UCSD-AML1 (cell line): Measurements from ENCODE around the gene PRKCZ.
"Not testable (repeated sequence)": the region's sequence is repeated elsewhere in the genome, so short reads cannot be mapped to it uniquely, and the experiment has no call there.

Experiments
- DNase-seq: peaks from one replicate; lab custom pipeline; 2025; ENCODE audit not compliant: unreplicated experiment; lab: John Stamatoyannopoulos, UW

Gene PRKCZ

DNA sequence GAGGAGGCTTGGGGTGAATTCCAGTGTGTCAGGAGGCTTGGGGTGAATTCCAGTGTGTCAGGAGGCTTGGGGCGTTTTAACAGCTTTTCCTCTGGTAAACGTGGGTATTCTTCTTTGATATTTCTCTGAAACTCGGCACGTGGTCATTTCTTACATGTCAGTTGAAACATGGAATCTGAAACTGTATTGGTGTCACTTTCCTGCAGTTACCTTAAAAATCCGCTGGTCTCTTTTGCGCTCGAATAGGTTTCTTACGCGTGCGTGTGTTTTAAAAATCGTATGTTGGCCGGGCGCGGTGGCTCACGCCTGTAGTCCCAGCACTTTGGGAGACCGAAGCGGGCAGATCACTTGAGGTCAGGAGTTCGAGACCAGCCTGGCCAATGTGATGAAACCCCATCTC lies 33.5 kb downstream of the PRKCZ start:
- no peak for DNase-seq

DNA sequence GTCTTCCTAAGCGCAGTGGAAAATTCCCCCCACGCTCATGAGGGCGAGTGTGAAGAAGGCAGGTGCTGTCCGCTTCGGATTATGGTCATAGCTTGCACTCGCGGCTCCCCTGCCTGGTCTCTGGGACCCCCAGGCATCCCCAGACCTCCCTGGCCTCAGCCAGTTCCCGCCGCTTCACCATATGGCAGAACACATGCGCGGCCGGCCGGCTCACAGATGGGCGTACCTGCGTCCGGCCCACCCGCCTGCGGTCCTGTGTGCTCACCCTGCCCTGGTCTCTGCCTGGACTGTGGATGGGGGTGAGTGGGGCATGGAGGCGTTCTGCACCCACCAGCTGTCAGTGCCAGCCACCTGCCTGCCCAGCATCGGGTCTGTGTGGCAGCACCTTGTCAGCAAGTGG lies 34.1 kb downstream of the PRKCZ start:
- no peak for DNase-seq

DNA sequence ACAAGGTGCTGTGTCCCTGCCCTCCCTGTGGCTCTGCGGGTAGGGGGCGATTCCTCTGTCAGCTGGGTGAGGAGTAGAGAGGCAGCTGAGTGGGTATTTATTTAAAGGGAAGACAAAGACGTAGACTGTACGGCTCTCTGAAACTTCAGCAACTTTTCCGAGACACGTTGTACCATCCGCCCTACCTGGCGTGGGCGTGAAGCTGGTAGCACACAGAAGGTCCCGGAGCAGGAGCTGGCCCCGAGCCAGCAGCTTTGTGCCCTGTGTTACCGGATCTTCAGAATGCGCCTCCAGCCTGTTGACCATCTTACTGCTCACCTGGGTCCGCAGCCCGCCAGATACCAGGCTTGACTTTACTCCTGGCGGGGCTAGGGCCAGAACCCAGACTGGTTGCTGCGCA lies 34.9 kb downstream of the PRKCZ start:
- no peak for DNase-seq

DNA sequence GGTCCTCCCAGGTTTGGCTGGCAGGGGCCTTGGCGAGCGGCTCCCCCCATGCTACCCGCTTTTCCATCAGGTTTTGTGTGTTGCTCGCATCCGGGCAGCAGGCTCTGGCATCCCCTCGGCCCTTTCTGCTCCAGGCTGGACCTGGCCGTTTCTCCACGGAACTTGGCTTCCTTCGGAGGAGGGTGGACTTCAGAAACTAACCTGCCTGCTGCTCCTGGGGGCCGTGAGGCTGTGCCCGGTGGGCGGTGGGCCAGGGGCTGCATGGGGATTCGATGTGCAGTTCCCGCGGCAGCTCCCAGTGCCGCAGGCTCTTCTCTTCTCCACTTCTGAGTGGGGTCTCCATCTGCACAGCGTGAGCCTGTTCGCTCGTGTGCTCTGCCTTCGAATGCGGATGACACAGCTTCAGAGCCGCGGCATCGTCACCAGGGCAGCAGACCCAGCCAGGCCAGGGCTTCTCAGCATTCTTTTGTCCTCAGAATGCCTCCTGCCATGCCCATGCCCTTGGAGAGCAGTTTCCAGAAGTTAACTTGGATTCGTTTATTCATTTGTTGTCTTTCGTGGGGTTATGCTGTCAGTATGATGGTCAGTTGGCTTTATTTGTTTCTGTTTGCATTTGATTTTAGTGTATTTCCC lies 36.4 kb downstream of the PRKCZ start:
- no peak for DNase-seq

DNA sequence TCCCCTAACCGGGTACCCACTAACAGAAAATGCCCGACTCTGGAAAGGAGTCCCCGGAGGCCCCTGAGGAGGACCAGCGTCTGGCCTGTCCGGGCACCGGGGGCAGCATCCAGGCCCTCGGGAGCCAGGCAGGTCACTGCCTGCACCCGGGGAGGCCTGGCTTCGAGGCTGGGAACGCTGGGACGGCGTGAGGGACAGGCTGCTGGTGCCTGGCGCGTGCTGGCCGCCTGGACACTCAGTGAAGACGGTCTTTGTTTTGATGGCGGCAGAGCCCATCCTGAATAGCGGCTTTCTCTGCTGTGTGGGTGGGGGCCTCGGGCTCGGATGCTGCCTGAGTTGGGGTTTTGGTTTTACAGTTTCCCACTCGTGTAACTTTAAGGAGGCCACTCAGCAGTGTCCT lies 37.6 kb downstream of the PRKCZ start:
- DNase-seq: no peak

DNA sequence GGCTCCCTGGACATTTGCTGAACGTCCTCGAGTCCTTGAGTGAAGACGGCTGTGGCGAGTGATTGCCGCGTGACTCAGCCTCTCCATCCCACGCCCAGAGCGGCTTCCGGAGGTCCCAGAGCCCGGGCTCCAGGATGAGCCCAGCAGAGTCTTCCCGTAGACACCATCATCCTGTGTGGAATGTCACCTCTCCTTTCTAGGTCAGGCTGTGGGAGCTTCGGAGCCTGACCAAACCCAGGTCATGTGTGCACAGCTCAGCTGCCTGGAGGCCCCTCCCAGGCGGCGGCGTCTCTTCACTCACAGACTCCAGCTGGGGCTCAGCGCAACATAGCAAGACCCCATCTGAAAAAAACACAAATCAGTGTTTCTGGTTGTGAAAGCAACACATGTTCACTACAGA lies 38.2 kb downstream of the PRKCZ start:
- no peak for DNase-seq

DNA sequence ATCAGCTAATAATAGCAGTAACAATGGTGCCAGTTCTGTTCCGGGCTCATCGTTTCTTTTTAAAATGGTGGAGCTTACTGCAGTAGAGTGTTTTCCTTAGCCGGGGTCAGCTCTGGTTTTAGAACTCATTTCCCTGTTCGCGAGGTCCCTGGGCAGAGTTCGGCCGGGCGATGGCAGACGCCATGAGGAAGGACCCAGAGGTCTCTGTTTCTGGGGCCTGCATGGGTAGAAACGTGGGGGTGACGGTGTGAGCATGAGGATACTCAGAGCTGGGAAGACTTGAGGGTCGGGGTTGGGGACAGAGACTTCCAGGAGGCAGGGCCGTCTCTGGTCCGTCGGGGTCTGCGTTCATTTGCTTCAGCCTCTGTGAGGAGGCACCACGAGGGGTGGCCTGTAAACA lies 38.8 kb downstream of the PRKCZ start:
- DNase-seq: no peak

DNA sequence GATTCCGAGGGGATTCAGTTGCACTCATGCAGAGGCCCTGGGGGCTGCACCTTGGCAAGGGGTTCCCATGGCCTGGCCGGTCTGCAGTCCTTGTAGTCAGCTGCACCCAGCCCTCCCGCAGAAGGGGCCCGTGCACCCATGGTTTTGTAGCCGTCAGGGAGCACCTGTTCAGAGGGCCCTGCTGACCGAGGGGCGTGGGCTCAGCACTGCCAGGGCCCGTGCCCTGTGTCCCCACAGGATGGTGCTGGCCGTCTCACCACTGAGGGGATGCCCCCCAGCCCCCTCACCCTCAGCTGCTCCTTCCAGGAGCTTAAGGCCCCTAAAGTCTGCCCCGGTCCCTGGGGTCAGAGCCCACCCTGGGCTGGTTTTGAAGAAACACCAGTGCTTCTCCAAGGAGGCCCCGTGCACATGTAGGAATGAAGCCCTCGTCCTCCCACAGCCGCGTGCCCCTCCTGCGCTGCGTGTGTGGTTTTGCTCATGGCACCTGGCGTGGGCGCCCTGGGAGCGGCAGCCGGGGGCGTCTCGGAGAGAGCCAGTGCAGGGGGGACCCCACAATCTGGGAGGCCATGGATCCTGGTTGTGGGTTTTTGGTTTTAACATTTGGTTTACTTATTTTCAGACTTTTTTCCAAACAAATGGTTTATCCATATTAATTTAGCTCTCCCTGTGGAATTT lies 40.1 kb downstream of the PRKCZ start:
- DNase-seq: no peak

DNA sequence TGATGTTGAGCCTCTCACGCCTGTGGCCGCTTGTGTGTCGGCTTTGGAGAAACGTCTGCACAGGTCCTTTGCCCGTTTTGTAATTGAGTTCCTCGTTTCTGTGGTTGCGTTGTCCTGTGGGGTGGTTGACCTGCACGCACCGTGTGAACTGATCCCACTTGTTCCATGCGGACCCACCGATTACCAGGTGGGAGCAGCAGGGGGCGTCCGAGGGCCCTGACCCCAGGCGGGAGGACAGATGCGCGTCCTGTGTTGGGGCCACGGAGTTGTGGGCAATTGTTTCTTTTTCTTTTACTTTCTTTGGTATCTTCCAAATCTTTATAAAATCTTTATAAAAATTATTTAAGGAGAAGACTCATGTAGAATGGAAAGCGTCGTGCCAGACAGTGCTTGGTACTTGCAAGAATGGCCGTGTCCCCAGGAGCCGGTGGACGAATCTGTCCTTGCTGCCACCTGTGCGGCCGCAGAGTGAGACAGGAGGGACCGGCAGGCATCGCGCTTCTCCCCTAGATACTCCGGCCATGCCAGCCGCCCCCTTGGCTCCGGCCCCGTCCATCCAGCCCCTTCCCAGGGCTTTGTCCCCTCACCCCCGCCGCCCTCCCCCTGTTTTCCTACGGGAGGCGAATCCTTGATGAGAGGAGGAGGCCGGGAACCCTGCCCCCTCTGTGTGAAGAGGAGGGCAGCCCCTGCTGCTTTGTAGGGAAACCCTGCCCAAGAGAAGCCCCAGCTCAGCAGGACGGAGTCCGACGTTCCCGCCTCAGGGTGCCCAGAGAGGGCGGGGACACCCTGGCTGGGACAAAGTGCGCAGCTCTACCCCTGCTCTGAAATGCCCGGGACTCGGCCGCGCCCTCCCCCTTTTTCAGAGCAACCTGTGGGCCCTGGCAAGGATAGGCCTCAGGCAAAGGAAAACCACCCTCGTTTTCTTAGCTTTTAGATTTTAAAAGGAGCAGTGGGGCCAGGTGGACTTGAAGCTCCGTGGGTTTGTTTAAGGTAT lies 41.7 kb downstream of the PRKCZ start:
- no peak for DNase-seq

DNA sequence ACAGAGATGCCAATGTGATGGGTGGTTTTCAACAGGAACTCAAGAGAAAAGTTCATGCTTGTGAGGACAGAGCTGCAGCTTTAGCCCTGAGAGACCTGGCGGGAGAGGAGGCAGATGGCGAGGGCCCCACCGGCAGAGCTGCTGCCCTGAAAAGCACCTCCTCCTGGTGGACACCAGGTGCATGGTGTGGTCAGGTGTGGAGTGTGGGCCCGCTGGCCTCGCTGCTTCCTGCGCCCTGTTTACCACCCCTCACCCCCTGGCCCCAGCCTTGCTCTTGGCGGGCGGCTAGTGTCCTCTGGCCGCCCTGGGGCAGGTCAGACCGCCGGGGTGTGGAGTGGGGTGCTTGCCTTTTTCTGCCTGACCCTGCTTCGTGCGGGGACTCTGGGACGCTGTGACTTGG lies 42.8 kb downstream of the PRKCZ start:
- DNase-seq: no peak

DNA sequence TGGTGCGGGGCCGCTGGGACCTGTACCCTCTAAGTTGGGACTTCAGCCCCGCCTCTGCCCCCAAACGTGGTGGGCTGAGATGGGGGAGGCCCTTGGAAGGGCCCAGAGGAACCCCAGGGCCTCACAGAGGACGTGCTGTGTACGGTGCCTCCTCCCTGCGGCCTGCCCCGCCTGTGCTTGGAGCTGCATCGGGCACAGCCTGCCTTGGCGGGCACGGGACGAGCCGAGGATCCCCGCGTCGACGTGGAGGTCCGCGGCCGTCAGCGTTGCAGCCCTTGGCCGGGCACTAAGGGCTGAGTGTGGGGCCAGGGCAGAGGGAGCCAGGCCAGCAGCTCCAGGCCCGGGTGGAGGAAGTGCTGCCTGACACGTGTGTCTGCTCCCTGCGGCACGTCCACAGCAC lies 43.4 kb downstream of the PRKCZ start:
- DNase-seq: no peak

DNA sequence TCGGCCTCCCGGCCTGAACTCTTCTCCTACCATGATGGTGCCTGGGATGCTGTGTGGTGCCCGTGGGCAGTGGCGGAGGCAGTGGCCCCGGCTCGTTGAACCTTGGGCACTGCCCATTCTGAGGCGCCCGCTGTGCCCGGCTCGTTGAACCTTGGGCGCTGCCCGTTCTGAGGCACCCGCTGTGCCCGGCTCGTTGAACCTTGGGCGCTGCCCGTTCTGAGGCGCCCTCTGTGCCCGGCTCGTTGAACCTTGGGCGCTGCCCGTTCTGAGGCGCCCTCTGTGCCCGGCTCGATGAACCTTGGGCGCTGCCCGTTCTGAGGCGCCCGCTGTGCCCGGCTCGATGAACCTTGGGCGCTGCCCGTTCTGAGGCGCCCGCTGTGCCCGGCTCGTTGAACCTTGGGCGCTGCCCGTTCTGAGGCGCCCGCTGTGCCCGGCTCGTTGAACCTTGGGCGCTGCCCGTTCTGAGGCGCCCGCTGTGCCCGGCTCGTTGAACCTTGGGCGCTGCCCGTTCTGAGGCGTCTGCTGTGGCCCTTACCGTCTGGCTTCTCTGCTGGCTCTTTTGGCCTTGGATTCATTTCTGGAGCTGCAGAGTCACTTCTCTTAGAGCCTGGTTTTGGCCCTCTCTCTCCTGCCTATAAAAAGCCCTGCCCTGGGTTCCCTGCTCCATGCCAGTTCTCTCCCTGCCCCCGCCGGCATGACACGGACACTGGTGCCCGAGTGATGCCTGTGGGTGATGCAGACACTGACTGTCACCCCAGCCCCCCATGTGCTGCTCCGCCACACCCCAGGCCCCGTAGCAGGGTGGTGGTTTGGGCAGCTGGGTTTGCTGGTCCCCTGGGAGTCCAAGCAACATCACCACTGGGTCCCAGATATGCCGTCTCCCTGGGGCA lies 44.3 kb downstream of the PRKCZ start:
- not testable (repeated sequence) for DNase-seq

DNA sequence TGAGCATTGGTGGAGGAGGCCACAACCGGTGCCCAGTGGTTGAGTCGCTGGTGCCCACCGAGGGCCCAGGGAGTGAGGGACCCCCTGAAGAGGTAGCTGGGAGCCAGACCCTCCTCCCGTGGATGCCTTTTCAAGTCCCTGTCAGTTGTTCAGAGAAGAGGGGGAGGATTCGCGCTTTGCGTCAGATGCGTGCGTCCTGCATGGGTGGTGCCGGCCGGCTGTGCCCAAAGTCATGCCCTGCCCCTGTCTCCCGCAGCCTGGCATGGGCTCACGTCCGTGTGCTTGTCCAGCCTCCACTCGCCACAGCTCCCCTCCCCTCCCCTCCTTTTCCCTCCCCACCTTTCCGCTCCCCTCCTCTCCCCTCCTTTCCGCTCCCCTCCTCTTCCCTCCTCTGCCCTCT lies 45.2 kb downstream of the PRKCZ start:
- no peak for DNase-seq

DNA sequence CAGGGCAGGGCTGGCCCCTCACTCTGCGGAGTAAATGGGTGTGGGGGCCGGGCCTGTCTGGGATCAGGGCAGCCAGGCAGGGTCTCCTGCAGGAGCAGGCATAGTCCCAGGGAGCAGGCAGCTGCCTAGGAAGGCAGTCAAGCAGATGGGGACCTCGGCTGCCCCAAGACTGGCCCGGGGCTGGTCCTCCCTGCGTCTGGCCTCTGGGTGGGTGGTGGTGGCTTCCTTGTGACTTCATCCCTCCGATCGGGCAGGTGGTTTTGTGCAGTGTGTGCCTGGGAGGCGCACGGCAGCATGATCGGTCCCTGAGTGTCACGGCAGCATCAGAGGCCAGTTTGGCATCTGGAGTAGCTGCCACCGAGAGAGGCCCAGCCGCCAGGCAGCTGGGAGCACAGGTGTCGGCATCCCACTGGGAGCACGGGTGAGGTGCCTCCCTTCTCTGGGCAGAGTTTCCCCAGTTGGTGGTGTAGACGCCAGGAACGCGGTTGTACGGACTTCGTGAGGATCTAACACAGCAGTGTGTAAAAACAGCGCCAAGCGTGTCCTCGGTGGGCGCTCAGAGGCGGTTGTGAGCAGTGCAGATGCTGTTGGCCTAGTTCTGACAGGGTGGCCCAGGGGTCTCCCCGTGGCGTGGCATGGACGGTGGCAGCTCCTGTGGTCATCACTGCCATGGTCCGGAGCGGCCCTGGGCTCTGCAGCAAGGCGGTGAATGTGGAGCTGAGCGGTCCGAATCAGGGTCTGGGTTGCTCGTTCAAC lies 45.9 kb downstream of the PRKCZ start:
- DNase-seq: no peak

DNA sequence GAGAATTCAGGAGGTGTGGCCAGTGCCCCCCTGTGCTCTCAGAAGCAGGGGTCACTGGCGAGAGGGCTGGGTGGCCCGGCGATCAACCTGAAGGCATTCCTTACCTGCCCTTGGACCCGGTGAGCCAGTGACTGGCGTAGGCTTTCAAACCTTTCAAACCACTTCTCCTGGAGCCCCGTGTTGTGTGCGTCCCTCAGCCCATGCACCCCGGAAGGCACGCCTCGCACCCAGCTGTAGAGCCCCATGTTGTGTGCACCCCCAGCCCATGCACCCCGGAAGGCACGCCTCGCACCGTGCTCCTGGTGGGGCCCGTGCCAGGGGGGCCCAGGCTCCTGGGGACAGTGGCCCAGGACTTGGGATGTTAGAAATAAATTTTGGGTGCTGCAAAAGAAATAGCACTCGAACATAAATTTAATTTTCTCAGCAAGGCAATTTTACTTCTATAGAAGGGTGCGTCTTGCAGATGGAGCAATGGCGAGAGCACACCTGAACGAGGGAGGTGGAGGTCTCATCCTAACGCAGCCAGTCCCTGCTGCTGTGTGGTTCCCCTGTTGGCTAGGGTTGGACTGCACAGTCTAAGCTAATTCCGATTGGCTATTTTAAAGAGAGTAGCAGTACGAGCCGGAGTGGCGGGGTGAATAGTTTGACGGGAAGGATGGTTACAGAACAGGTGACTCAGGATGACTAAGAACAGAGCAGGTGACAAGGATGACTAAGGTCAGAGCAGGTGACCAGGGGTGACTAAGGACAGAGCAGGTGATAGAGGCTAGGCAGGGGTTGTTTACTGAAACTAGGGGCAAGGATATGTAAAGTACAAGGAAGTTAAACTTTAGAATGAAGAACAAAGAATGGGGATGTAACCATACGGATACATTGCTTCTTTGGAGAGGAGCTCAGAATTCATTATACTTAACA lies 47.4 kb downstream of the PRKCZ start:
- no peak for DNase-seq

DNA sequence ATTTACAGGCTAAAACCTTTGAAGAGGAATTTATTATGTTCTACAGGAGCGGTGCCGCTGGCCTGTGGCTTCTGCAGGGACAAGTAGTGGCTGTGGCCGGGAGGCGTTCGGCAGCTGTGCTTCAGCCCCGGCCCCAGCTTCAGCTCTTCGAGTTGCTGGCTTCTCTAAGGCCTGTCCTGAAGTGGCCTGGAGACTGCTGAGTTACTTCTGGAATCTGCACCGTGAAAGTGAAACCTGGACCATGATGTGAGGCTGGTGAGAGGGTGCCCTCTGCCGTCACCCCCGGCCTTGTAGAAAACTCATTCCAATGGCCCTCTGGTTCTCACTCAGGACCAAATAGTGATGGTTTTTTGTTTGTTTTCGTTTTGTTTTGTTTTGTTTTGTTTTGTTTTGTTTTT lies 48.1 kb downstream of the PRKCZ start:
- DNase-seq: no peak

DNA sequence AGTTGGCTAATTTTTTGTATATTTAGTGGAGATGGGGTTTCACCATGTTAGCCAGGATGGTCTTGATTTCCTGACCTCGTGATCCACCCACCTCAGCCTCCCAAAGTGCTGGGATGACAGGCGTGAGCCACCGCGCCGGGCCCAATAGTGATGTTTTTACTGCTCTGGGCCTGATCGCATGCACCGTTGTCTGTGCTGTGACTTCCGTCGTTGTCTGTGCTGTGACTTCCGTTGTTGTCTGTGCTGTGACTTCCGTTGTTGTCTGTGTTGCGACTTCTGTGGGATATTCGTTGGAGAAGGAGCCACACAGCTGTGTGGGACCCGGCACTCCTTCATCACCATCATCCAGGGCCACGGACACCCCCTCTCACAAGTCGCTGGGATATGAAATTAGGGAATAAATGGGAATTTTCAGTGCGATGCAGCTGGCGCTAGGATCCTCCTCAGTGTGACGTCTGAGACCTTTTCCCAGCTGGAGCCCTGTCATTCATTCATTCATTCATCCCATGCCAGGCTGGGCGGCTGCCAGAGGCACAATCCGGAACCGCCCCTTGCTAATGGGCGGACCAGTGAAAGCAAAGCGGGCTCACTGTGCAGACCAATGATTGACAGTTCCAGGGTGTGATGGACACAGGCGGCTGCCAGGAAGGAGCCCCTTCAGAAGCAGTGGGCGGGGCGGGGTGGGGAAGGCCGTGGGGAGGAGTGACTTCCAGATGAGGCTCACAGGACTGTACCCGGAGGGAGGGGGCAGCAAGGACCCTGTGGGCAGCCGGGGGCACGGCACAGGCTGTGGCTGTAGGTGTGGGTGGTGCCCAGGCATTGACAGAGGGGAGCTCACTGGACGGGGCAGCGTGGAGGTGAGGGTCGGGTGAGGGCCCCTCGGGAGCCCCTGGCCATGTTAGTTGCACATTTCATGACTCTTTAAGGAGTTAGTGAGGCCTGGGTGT lies 48.9 kb downstream of the PRKCZ start:
- no peak for DNase-seq
